Immature natural killer cell (primary cell): Measurements from ENCODE around the gene ATP9B. TPM values are rescaled to one million over a fixed set of nuclear protein-coding genes. Genes with fewer than 3 reads are reported as not detected.

Experiments used
- polyA plus RNA-seq, 3 donors: library from polyadenylated mRNA; unstranded; fragments of 300-500 nt; fragmentation: Illumina TruSeq; gene quantifications; one replicate each; pipeline ENCODE4 v1.2.3, GENCODE V29; 2021

Gene ATP9B
- polyA plus RNA-seq, 3 donors from 2014 or later: 11.4 to 16.9 (median 11.5) TPM

Other genes with a start within 250 kb of the ATP9B start
- not detected for gene SALL3, start 89.6 kb upstream of the ATP9B start, polyA plus RNA-seq